GM12872 (cell line): ENCODE data around the gene DCAKD.

Experiments
- TF ChIP-seq, protein P1 (sequence below): IDR thresholded peaks from 3 replicates; pipeline ENCODE4 v1.5.1; 2011; ENCODE audit warnings: low read depth, mild to moderate bottlenecking, low read length, moderate library complexity; ENCODE audit not compliant: insufficient read depth

The DCAKD gene

GRCh38 chr17:45006927-45007461 lies 44.4 kb downstream of the DCAKD start:
- TF ChIP-seq, protein P1, sequence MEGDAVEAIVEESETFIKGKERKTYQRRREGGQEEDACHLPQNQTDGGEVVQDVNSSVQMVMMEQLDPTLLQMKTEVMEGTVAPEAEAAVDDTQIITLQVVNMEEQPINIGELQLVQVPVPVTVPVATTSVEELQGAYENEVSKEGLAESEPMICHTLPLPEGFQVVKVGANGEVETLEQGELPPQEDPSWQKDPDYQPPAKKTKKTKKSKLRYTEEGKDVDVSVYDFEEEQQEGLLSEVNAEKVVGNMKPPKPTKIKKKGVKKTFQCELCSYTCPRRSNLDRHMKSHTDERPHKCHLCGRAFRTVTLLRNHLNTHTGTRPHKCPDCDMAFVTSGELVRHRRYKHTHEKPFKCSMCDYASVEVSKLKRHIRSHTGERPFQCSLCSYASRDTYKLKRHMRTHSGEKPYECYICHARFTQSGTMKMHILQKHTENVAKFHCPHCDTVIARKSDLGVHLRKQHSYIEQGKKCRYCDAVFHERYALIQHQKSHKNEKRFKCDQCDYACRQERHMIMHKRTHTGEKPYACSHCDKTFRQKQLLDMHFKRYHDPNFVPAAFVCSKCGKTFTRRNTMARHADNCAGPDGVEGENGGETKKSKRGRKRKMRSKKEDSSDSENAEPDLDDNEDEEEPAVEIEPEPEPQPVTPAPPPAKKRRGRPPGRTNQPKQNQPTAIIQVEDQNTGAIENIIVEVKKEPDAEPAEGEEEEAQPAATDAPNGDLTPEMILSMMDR, result no peak

DNA sequence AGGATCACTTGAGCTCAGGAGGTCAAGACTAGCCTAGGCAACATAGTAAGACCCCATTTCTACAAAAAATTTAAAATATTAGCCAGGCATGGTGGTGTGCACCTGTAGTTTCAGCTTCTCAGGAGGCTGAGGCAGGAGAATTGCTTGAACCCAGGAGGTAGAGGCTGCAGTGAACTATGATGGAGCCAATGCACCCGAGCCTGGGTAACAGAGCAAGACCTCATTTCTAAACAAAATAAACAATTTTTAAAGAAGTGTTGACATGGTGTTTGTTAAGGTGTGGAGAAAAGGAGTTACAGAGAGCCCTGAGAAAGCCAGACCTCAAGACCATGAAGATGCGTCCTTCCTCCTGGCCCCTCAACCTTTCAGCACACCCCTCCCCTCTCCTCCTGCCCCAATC lies 45.7 kb downstream of the DCAKD start:
- TF ChIP-seq, protein P1, result no peak

- TF ChIP-seq, protein P1, result no peak
These were observed 47.0 kb downstream of the DCAKD start for GRCh38 chr17:45004388-45004787.

DNA sequence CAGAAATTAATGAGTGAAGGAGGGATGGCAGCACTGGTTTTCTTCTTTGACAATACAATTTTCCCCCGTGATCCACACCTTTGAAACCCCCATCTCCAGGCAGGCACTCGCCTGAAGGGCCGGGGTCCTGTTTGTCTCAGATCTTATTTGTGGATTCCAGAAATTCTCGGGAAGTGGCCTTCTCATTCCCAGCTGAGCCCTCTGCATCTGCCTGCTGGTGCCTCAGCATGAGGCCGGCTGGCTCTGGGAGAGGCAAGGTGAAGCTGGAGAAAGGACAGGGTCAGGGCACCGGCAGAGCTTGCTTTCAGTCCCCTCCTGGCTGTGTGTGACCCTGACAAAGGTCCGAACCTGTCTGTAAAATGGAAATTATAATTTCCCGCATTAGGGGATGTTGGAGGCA lies 47.6 kb downstream of the DCAKD start:
- TF ChIP-seq, protein P1, result no peak

- TF ChIP-seq, protein P1, result no peak
These were observed 50.1 kb downstream of the DCAKD start for GRCh38 chr17:45001310-45001709.

DNA sequence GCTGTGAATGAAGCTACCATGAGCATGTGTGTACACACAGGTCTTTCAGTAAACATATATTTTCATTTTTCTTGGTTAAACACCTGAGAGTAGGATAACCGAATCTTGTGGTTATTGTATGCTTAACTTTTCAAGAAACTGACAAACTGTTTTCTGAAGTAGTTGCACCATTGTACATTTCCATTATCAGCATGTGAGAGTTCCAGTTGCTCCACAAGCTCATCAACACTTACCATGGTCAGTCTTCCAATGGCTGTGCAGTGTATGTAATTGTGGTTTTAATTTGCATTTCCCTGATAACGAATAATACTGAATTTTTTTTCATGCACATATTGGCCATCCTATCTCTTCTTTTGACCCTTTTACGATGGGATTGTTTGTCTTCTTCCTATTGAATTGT lies 52.0 kb downstream of the DCAKD start:
- TF ChIP-seq, protein P1, result no peak

DNA sequence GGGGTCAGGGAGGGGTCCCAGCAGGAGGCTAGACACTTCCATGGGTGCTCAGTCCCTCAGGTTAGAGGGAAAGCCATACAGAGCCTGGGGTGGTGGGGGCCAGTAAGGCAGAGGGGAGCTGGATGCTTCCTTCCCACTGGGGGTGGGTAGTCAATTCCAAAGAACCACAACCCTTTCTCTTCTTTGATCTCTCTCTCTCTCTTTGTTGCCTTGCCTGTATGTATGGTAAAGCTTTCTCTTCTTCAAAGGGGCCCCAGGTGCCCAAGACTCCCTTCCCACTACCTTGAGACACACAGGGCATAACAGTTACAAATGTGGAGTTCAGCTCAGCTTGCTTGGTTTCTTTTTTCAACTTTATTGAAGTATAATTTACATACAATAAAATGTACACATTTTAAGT lies 52.8 kb downstream of the DCAKD start:
- TF ChIP-seq, protein P1, result no peak
